ENCODE data around the gene TBC1D5. TPM values are rescaled to one million over a fixed set of nuclear protein-coding genes. Genes with fewer than 3 reads are reported as not detected.

TBC1D5 gene
- total and polyA plus RNA-seq, 2 of the 4 experiments (the other 2 are of a cell fraction), result 16.4 to 57.0 TPM

DNA sequence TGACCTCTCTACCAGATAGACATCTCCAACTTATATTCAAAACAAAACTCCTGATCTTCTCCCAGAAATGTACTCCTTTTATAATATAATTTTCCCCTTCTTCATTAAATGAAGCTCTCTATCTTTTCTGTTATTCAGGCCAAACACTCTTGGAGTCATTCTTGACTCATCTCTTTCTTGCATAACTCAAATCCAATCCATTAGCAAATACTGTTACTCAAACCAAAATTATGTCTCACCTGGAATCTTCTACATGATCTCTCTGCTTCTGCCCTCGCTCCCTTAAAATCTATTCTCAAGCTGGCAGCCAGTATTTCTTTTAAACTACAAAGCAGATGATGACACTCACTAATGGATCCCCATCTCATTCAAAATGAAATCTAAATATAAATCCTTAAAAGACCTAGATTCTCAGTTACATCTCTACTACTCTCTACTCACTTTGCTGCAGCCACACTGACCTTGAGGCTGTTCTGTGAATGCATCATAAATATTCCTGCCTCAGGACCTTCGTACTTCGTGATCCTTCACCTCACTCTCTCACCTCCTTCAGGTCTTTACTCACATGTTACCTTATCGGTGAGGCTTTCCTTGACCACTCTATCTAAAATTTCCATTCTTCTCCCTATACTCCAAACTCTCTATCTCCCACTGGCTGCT, 160.9 kb downstream of the TBC1D5 start:
- Histone ChIP-seq H3K27me3 (ENCODE audit: control insufficient read depth, insufficient read depth, low read length) (no peaks in the 10 kb centered on the region), H3K79me1 (ENCODE audit: low read depth in 1 of 2, low read length in 2 of 2) (peaks cover 0 to 4% of the 10 kb centered on the region in 2 experiments; a peak in 2 of 4 replicates), H3K27ac (ENCODE audit: insufficient read depth, low read length) (no peak overlapping the region), H3K9me3 (ENCODE audit: control insufficient read depth, insufficient read depth, low read length) (no peaks in the 10 kb centered on the region), H2BK5ac (ENCODE audit: low read depth, low read length, poor library complexity, severe bottlenecking) (no peak overlapping the region), H3K18ac (ENCODE audit: low read depth, low read length) (no peak overlapping the region; the same call in 1 of the 2 replicates), H4K91ac (ENCODE audit: insufficient read depth, low read depth, low read length) (no peak overlapping the region), H3K56ac (ENCODE audit: extremely low read depth, insufficient read depth, low read length) (no peak overlapping the region), H3K9me1 (ENCODE audit: insufficient read depth, low read length) (no peaks in the 10 kb centered on the region; the same call in 1 of the 2 replicates), H2AK5ac (ENCODE audit: low read depth, low read length) (no peak overlapping the region), H2AFZ (replicated peaks; ENCODE audit: low read length, poor library complexity) (no peak overlapping the region), H2BK20ac (ENCODE audit: low read depth, low read length) (no peak overlapping the region), H3K4ac (ENCODE audit: low read depth, low read length) (no peak overlapping the region), H3K14ac (replicated peaks; ENCODE audit: low read depth, low read length) (no peak overlapping the region), H3K4me3 (ENCODE audit: insufficient read depth, low read depth, low read length) (no peak overlapping the region), H4K20me1 (ENCODE audit: insufficient read depth, low read length) (no peaks in the 10 kb centered on the region), H3K4me2 (ENCODE audit: low read depth, low read length) (no peak overlapping the region), H3K36me3 (ENCODE audit: control insufficient read depth, insufficient read depth, low read length) (no peaks in the 10 kb centered on the region), H4K5ac (ENCODE audit: low read depth, low read length) (no peak overlapping the region), H4K8ac (ENCODE audit: low read depth in 2 of 2, low read length in 2 of 2) (no peak overlapping the region), H3K9ac (ENCODE audit: low read depth, low read length) (no peak overlapping the region), H3K4me1 (ENCODE audit: control insufficient read depth, insufficient read depth, low read length) (no peaks in the 10 kb centered on the region; the same call in 1 of the 2 replicates), H2BK120ac (ENCODE audit: low read depth, low read length) (no peak overlapping the region), H2BK15ac (ENCODE audit: low read depth, low read length) (no peak overlapping the region), H3K23ac (ENCODE audit: low read depth, low read length) (no peak overlapping the region), H2AK9ac (replicated peaks; ENCODE audit: low read depth, low read length, poor library complexity) (no peak overlapping the region)
- BruUV-seq (replicated peaks), result no TSS peak
- dilution Hi-C loops (cut with HindIII; ENCODE audit: low sequenced_read_pairs, unreplicated experiment), result no loop called here
- DNase-seq, result peak; percentile 20
- intact Hi-C loops (cut with micrococcal nuclease), result no loop called here
- CTCF ChIA-PET, result no interaction called here
- TF ChIP-seq MAZ (IDR thresholded peaks at IDR 0.05; ENCODE audit: borderline replicate concordance, low read depth, low read length) (no peak), CEBPB (IDR thresholded peaks at IDR 0.05; ENCODE audit: low read depth, low read length) (peak; percentile 63)
- POLR2A ChIA-PET (ENCODE audit: unreplicated experiment), result no interaction called here
- in situ Hi-C loops (cut with MboI; ENCODE audit: low sequenced_read_pairs), result no loop called here
- 97% methylated on average over 3 of the region's 4 CpGs; no CpG with 5 or more reads in 1 of the 2 experiments for WGBS, 2 experiments (ENCODE audit: extremely low coverage in 2 of 2, insufficient read length in 1 of 2)
- no peak for ATAC-seq (ENCODE audit: low read depth)

Measured in IMR-90 (cell line).